Ectodermal cell (in vitro differentiated cells): Measurements from ENCODE around the gene STAM.

ENCODE experiments used
- H3K27ac ChIP-seq: 2 replicates; pipeline ENCODE4 v1.7.0; 2013; ENCODE audit warnings: mild to moderate bottlenecking, low read depth, low read length; ENCODE audit not compliant: insufficient read depth, poor library complexity, severe bottlenecking
- H3K27me3 ChIP-seq: 2 replicates; pipeline ENCODE4 v1.7.0; 2013; ENCODE audit warnings: mild to moderate bottlenecking, low read length; ENCODE audit not compliant: insufficient read depth, control insufficient read depth, poor library complexity, severe bottlenecking
- H3K36me3 ChIP-seq: one replicate; pipeline ENCODE4 v1.7.0; 2013; ENCODE audit warnings: low read length; ENCODE audit not compliant: control insufficient read depth, insufficient read depth
- H3K4me1 ChIP-seq: one replicate; pipeline ENCODE4 v1.7.0; 2013; ENCODE audit warnings: low read length; ENCODE audit not compliant: control insufficient read depth, insufficient read depth
- H3K4me3 ChIP-seq: 2 replicates; pipeline ENCODE4 v1.7.0; 2013; ENCODE audit warnings: low read depth, low read length, control low read depth; ENCODE audit not compliant: insufficient read depth
- H3K9me3 ChIP-seq: 2 replicates; pipeline ENCODE4 v1.7.0; 2013; ENCODE audit warnings: mild to moderate bottlenecking, low read length, moderate library complexity; ENCODE audit not compliant: control insufficient read depth
- WGBS, 2 experiments: methylation state at CpG; one replicate each; pipeline ENCODE4 v1.1.7; 2013; ENCODE audit warnings: missing lambda C conversion rate in 2 of 2; 5-methylcytosine and 5-hydroxymethylcytosine counted together

The STAM gene

GRCh38 chr10:17693009-17693408 lies 49.1 kb downstream of the STAM start:
- H3K27me3 ChIP-seq = no peaks in the 10 kb centered on the region
- no peak overlapping the region for H3K4me3 ChIP-seq
- H3K4me1 ChIP-seq = peaks cover 7% of the 10 kb centered on the region
- H3K36me3 ChIP-seq = peaks cover 7% of the 10 kb centered on the region
- H3K27ac ChIP-seq = no peak overlapping the region
- H3K9me3 ChIP-seq = no peaks in the 10 kb centered on the region
- 80 to 83% methylated on average over 1 of the region's 1 CpG for WGBS, 2 experiments

DNA sequence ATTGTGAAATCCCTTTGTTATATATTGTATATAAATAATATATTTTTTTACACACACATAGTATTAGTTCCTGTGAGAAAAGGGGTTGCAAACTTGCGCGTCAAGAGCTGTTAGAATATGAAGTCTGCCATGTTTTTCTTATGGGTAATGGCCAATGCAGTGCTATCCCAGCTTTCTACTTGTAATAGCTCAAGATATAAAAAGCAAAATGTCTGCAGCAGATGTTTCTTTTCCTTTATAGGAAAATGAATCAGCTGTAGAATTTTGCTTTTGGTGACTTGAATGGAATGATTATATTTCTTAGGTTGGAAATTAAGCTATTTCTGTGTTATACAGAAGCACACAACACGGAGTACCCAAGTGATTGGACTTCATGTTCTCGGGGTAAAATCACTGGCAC lies 54.7 kb downstream of the STAM start:
- Histone ChIP-seq H3K9me3 (no peaks in the 10 kb centered on the region), H3K27me3 (no peaks in the 10 kb centered on the region), H3K4me3 (no peak overlapping the region), H3K27ac (no peak overlapping the region), H3K36me3 (peaks cover 4% of the 10 kb centered on the region), H3K4me1 (peaks cover 7% of the 10 kb centered on the region)
- 95 to 99% methylated on average over 4 of the region's 4 CpGs for WGBS, 2 experiments

GRCh38 chr10:17701301-17701700 lies 57.4 kb downstream of the STAM start:
- 96 to 100% methylated on average over 3 of the region's 3 CpGs for WGBS, 2 experiments
- H3K27ac ChIP-seq = no peak overlapping the region
- H3K4me3 ChIP-seq = no peak overlapping the region
- no peaks in the 10 kb centered on the region for H3K27me3 ChIP-seq
- H3K36me3 ChIP-seq = peaks cover 4% of the 10 kb centered on the region
- H3K4me1 ChIP-seq = no peaks in the 10 kb centered on the region
- no peaks in the 10 kb centered on the region for H3K9me3 ChIP-seq

- no peaks in the 10 kb centered on the region for H3K4me1 ChIP-seq
Measured at GRCh38 chr10:17703706-17704105, 59.8 kb downstream of the STAM start.

GRCh38 chr10:17708821-17709220 lies 64.9 kb downstream of the STAM start:
- Histone ChIP-seq H3K27me3 (no peaks in the 10 kb centered on the region), H3K9me3 (no peaks in the 10 kb centered on the region), H3K36me3 (peaks cover 5% of the 10 kb centered on the region), H3K4me1 (no peaks in the 10 kb centered on the region), H3K4me3 (no peak overlapping the region), H3K27ac (no peak overlapping the region)
- WGBS, 2 experiments = 92 to 98% methylated on average over 10 of the region's 10 CpGs

More at GRCh38 chr10:17703706-17704105, 59.8 kb downstream of the STAM start:
- H3K4me3 ChIP-seq = no peak overlapping the region
- peaks cover 2% of the 10 kb centered on the region for H3K36me3 ChIP-seq
- WGBS, 2 experiments = 93 to 96% methylated on average over 3 of the region's 3 CpGs
- H3K27me3 ChIP-seq = no peaks in the 10 kb centered on the region
- no peak overlapping the region for H3K27ac ChIP-seq
- no peaks in the 10 kb centered on the region for H3K9me3 ChIP-seq

DNA sequence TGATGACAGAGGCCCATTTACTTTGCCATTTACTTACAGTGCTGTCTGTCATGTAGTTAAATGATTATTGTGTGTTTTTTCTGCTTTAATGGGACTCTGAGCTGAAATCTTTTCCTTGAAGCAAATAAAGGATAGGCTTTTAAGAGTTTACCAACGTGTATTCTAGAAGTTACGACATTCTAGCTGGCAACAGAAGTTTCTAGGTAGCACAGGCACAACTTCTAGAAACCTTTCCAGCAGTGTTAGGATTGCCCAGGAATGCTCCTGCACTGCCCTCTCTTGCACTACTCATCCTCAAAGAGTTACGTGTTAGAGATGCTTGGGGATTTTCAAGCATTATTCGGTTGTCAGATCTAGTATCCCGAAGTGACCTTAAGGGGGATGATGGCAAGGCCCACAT lies 65.5 kb downstream of the STAM start:
- 84 to 88% methylated on average over 5 of the region's 5 CpGs for WGBS, 2 experiments
- no peaks in the 10 kb centered on the region for H3K9me3 ChIP-seq
- H3K4me3 ChIP-seq = no peak overlapping the region
- peaks cover 7% of the 10 kb centered on the region for H3K36me3 ChIP-seq
- H3K4me1 ChIP-seq = no peaks in the 10 kb centered on the region
- no peak overlapping the region for H3K27ac ChIP-seq
- H3K27me3 ChIP-seq = no peaks in the 10 kb centered on the region

- H3K27ac ChIP-seq = no peak overlapping the region
- H3K27me3 ChIP-seq = no peaks in the 10 kb centered on the region
- no peaks in the 10 kb centered on the region for H3K9me3 ChIP-seq
- H3K4me1 ChIP-seq = no peaks in the 10 kb centered on the region
- no peak overlapping the region for H3K4me3 ChIP-seq
- WGBS, 2 experiments = 94 to 96% methylated on average over 4 of the region's 4 CpGs
- peaks cover 12% of the 10 kb centered on the region for H3K36me3 ChIP-seq
Measured at GRCh38 chr10:17710181-17710580, 66.2 kb downstream of the STAM start.

DNA sequence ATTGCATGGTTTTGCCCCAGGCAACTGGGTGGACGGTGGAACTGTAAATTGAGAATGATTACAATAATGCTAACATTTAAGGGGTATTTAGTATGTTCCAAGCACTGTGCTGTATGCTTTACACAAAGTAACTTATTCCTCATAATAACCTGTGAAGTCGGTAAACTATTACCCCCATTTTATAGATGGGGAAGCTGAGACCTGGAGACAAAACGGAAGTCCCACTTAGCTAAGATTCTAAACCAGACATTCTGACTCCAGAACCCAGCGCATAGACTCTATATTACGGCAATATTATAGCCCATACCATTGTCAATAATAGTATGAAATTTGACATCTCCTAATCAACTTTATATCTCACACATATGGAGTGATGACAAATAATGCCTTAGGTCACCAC lies 68.1 kb downstream of the STAM start:
- peaks cover 13% of the 10 kb centered on the region for H3K36me3 ChIP-seq
- no peak overlapping the region for H3K4me3 ChIP-seq
- WGBS, 2 experiments = 88 to 96% methylated on average over 5 of the region's 5 CpGs

DNA sequence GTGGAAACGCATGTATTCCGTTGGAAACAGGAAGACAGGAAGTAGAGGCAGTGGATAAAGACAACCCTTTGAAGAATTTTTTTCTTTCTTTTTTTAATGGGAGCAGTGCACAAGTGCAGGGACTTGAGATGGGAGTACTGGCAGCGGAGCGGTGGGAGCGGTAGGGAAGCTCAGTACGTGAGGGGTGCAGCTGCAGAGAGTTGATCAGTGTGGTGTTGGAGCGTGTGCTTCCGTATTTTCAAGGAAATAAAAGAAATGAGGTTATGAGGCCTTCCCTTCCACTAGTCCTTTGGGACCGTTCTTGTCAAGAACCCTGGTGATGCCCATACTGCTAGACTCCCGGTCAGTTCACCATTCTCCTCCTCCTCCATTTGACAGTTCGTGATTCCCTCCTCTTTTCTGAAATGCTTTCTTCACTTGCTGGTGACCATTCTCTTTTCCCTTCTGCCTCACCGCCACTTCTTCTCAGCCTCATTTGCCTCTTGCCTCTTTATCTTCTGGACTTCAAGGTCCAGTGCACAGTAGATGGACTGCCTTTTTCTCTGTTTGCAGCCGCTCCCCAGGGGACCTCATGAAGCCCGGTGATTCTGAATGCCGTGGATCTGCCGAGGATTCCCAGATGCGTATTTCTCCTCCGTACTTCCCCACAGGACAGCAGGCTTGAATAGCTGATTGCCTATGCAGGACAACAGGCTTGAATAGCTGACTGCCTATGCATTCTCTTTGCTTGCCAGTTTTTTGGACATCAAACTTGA lies 68.9 kb downstream of the STAM start:
- Histone ChIP-seq H3K4me1 (no peaks in the 10 kb centered on the region), H3K36me3 (peaks cover 17% of the 10 kb centered on the region), H3K27ac (no peak overlapping the region), H3K9me3 (no peaks in the 10 kb centered on the region), H3K4me3 (peak overlapping the region; percentile 13), H3K27me3 (no peaks in the 10 kb centered on the region)
- 62 to 67% methylated on average over 18 of the region's 18 CpGs for WGBS, 2 experiments

More for the DNA sequence above, 68.1 kb downstream of the STAM start:
- Histone ChIP-seq H3K27ac (no peak overlapping the region), H3K27me3 (no peaks in the 10 kb centered on the region), H3K4me1 (no peaks in the 10 kb centered on the region), H3K9me3 (no peaks in the 10 kb centered on the region)

DNA sequence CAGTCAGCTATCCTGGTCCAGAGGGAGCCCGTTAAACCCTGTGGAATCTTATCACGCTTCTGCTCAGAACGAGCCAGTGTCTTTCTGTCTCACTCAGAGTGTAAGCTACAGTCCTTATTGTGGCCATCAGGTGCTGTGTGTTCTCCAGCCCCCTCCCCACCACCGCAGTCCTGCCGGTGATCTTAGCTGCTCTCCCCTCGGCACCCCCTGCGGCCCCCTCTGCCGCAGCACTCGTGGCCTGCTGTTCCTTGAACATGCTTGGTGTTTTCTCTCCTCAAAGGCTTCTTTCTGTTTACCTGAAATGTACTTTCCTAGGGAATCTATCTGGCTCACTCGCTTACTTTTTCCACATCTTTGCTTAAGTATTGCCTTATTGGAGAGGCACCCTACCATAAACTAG lies 69.8 kb downstream of the STAM start:
- no peaks in the 10 kb centered on the region for H3K4me1 ChIP-seq
- peaks cover 14% of the 10 kb centered on the region for H3K36me3 ChIP-seq
- H3K27ac ChIP-seq = no peak overlapping the region
- H3K9me3 ChIP-seq = no peaks in the 10 kb centered on the region
- no peak overlapping the region for H3K4me3 ChIP-seq
- H3K27me3 ChIP-seq = no peaks in the 10 kb centered on the region
- WGBS, 2 experiments = 89 to 92% methylated on average over 10 of the region's 10 CpGs
